ENCODE data around the gene ADGRV1. TPM values are rescaled to one million over a fixed set of nuclear protein-coding genes. Genes with fewer than 3 reads are reported as not detected.

ADGRV1 gene
- total RNA-seq, 1 experiment from 2014 or later = 64.8 TPM

- Histone ChIP-seq H2AFZ (ENCODE audit: low read length) (no peak overlapping the region), H3K18ac (ENCODE audit: insufficient read length, low read depth, low read length) (no peak overlapping the region), H3T11ph (ENCODE audit: low read length) (no peak overlapping the region), H2BK120ac (ENCODE audit: low read depth, low read length, poor library complexity, severe bottlenecking) (no peak overlapping the region), H4K5ac (ENCODE audit: insufficient read length, low read depth, low read length) (no peak overlapping the region), H3K14ac (ENCODE audit: insufficient read depth, low read length) (no peak overlapping the region), H2BK20ac (ENCODE audit: low read depth, low read length, poor library complexity, severe bottlenecking) (no peak overlapping the region), H3K27me3 (ENCODE audit: insufficient read depth, low read length) (no peaks in the 10 kb centered on the region), H3K4ac (ENCODE audit: low read depth, low read length) (no peak overlapping the region), H3K4me2 (ENCODE audit: insufficient read depth, insufficient read length, low read length) (no peak overlapping the region), H3K23ac (ENCODE audit: insufficient read length, low read depth, low read length) (no peak overlapping the region), H3K27ac (ENCODE audit: insufficient read length, low read depth, low read length) (no peak overlapping the region), H3K9ac (ENCODE audit: extremely low read depth, insufficient read length, low read length) (no peak overlapping the region), H3K4me1 (ENCODE audit: insufficient read depth, low read length) (no peaks in the 10 kb centered on the region), H2BK15ac (ENCODE audit: low read depth, low read length) (no peak overlapping the region), H3K79me2 (ENCODE audit: insufficient read depth, low read length) (no peaks in the 10 kb centered on the region), H2BK12ac (ENCODE audit: insufficient read length, low read depth, low read length) (no peak overlapping the region), H3K56ac (ENCODE audit: insufficient read length, low read depth, low read length) (no peak overlapping the region), H3K79me1 (ENCODE audit: insufficient read depth, low read depth, low read length, poor library complexity, severe bottlenecking) (no peaks in the 10 kb centered on the region), H3K23me2 (ENCODE audit: insufficient read length, low read depth, low read length, poor library complexity, severe bottlenecking) (no peaks in the 10 kb centered on the region), H4K20me1 (ENCODE audit: control insufficient read depth, insufficient read depth, insufficient read length) (no peaks in the 10 kb centered on the region), H4K8ac (replicated peaks; ENCODE audit: insufficient read length, low read depth, low read length) (no peak overlapping the region), H4K91ac (ENCODE audit: insufficient read length, low read depth, low read length) (no peak overlapping the region), H2AK5ac (ENCODE audit: insufficient read length, low read length) (no peak overlapping the region), H3K9me3 (ENCODE audit: control insufficient read depth, low read depth, low read length) (no peaks in the 10 kb centered on the region), H2BK5ac (ENCODE audit: insufficient read length, low read length) (no peak overlapping the region)
- no peaks in the 10 kb centered on the region for H3K9me3 Mint-ChIP-seq
- H3K4me1 Mint-ChIP-seq = peaks cover 5 to 18% of the 10 kb centered on the region in 2 experiments
- H3K36me3 Mint-ChIP-seq (ENCODE audit: insufficient read depth in 1 of 3, low read depth in 3 of 3) = peaks cover 0 to 2% (median 0%) of the 10 kb centered on the region in 3 experiments; a peak in 2 of 7 replicates
- no peaks in the 10 kb centered on the region for H3K27me3 Mint-ChIP-seq (ENCODE audit: low read depth)
- no peak overlapping the region for H3K4me3 Mint-ChIP-seq
- DNase-seq = no peak
- WGBS (ENCODE audit: extremely low coverage, insufficient read length, low lambda C conversion rate) = no CpG with 5 or more reads among the region's 2 CpGs
- no peak for TF ChIP-seq CTCF (conservative IDR thresholded peaks at IDR 0.05)
- peak overlapping the region in 2 of 3 experiments; percentile 14 to 62; a peak in 3 of 7 replicates for H3K27ac Mint-ChIP-seq
Measured at GRCh38 chr5:91122651-91123050, 564.1 kb downstream of the ADGRV1 start.

Data from H9 (cell line).